ENCODE measurements around the gene IFT74. TPM values are rescaled to one million over a fixed set of nuclear protein-coding genes. Genes with fewer than 3 reads are reported as not detected.

Gene IFT74
- total RNA-seq = 14.6 and 18.0 TPM in 2 replicates
- 9.7 and 12.8 TPM in 2 replicates for polyA plus RNA-seq
- 9.6 and 10.5 TPM in 2 replicates for polyA plus RNA-seq (2012)
- polyA minus RNA-seq (ENCODE audit: low replicate concordance) = 0.20 and 1.9 TPM in 2 replicates

- H3K4me1 ChIP-seq (ENCODE audit: control insufficient read depth, extremely low read depth, insufficient read depth, low read length) = no peaks in the 10 kb centered on the region
- H3K27me3 ChIP-seq (ENCODE audit: control insufficient read depth, insufficient read depth, low read length) = no peaks in the 10 kb centered on the region
- no peaks in the 10 kb centered on the region for H3K36me3 ChIP-seq (ENCODE audit: control insufficient read depth, insufficient read depth, low read length)
- TF ChIP-seq CTCF (conservative IDR thresholded peaks at IDR 0.05 in 1 of 2, IDR thresholded peaks at IDR 0.05 in 1 of 2; ENCODE audit: low read depth in 1 of 2, low read length in 2 of 2) (no peak), EZH2 (IDR thresholded peaks at IDR 0.05; ENCODE audit: low read length, missing control alignments) (no peak)
- H3K27ac ChIP-seq (ENCODE audit: insufficient read depth, low read length) = peak within 1 kb of the TSS; percentile 80
- H2AFZ ChIP-seq (ENCODE audit: low read length) = peak within 1 kb of the TSS; percentile 92
- H3K9me3 ChIP-seq (ENCODE audit: control insufficient read depth, insufficient read depth, low read depth, low read length) = no peaks in the 10 kb centered on the region
- DNase-seq (ENCODE audit: low read depth in 2 of 2) = peak; percentile 97 to 99
- no peaks in the 10 kb centered on the region for H4K20me1 ChIP-seq (ENCODE audit: control insufficient read depth, extremely low read depth, insufficient read depth, low read length)
- peak within 1 kb of the TSS; percentile 42 to 88 (median 78) for H3K4me3 ChIP-seq (replicated peaks in 1 of 4; ENCODE audit: control extremely low read depth in 1 of 4, insufficient read depth in 1 of 4, low read depth in 3 of 4, low read length in 4 of 4)
- peak within 1 kb of the TSS; percentile 83 for H3K9ac ChIP-seq (ENCODE audit: insufficient read depth, low read length)
- no peaks in the 10 kb centered on the region for H3K79me2 ChIP-seq (ENCODE audit: control insufficient read depth, insufficient read depth, low read length)
- H3K4me2 ChIP-seq (ENCODE audit: extremely low read depth, insufficient read depth, low read length) = peak within 1 kb of the TSS; percentile 88
Measured at GRCh38 chr9:26955921-26956859, at the start of gene IFT74. Gene IFT74, plus strand, starts transcription at chr9:26956412. Its CDS starts 5,556 bp downstream, at chr9:26961968.

GRCh38 chr9:26913138-26913668, 43.0 kb upstream of the IFT74 start:
- Histone ChIP-seq H3K9me3 (ENCODE audit: control insufficient read depth, insufficient read depth, low read depth, low read length) (no peaks in the 10 kb centered on the region), H3K4me1 (ENCODE audit: control insufficient read depth, extremely low read depth, insufficient read depth, low read length) (no peaks in the 10 kb centered on the region), H3K9ac (ENCODE audit: insufficient read depth, low read length) (no peak overlapping the region), H3K27ac (ENCODE audit: insufficient read depth, low read length) (no peak overlapping the region), H3K4me3 (replicated peaks in 1 of 4; ENCODE audit: control extremely low read depth in 1 of 4, insufficient read depth in 1 of 4, low read depth in 3 of 4, low read length in 4 of 4) (no peak overlapping the region), H2AFZ (ENCODE audit: low read length) (no peak overlapping the region), H4K20me1 (ENCODE audit: control insufficient read depth, extremely low read depth, insufficient read depth, low read length) (no peaks in the 10 kb centered on the region), H3K79me2 (ENCODE audit: control insufficient read depth, insufficient read depth, low read length) (no peaks in the 10 kb centered on the region), H3K36me3 (ENCODE audit: control insufficient read depth, insufficient read depth, low read length) (peaks cover 8% of the 10 kb centered on the region), H3K4me2 (ENCODE audit: extremely low read depth, insufficient read depth, low read length) (no peak overlapping the region), H3K27me3 (ENCODE audit: control insufficient read depth, insufficient read depth, low read length) (no peaks in the 10 kb centered on the region)
- TF ChIP-seq CTCF (conservative IDR thresholded peaks at IDR 0.05 in 1 of 2, IDR thresholded peaks at IDR 0.05 in 1 of 2; ENCODE audit: low read depth in 1 of 2, low read length in 2 of 2) = no peak
- TF ChIP-seq EZH2 (IDR thresholded peaks at IDR 0.05; ENCODE audit: low read length, missing control alignments) = no peak
- DNase-seq (ENCODE audit: low read depth in 2 of 2) = no peak

- DNase-seq (ENCODE audit: low read depth in 2 of 2) = no peak
Measured at GRCh38 chr9:26919698-26920097, 36.5 kb upstream of the IFT74 start.

More at GRCh38 chr9:26919698-26920097, 36.5 kb upstream of the IFT74 start:
- TF ChIP-seq EZH2 (IDR thresholded peaks at IDR 0.05; ENCODE audit: low read length, missing control alignments) (no peak), CTCF (conservative IDR thresholded peaks at IDR 0.05 in 1 of 2, IDR thresholded peaks at IDR 0.05 in 1 of 2; ENCODE audit: low read depth in 1 of 2, low read length in 2 of 2) (no peak)
- Histone ChIP-seq H2AFZ (ENCODE audit: low read length) (no peak overlapping the region), H3K9me3 (ENCODE audit: control insufficient read depth, insufficient read depth, low read depth, low read length) (no peaks in the 10 kb centered on the region), H3K27me3 (ENCODE audit: control insufficient read depth, insufficient read depth, low read length) (no peaks in the 10 kb centered on the region), H3K27ac (ENCODE audit: insufficient read depth, low read length) (no peak overlapping the region), H3K4me1 (ENCODE audit: control insufficient read depth, extremely low read depth, insufficient read depth, low read length) (no peaks in the 10 kb centered on the region), H3K4me2 (ENCODE audit: extremely low read depth, insufficient read depth, low read length) (no peak overlapping the region), H3K36me3 (ENCODE audit: control insufficient read depth, insufficient read depth, low read length) (peaks cover 10% of the 10 kb centered on the region), H3K4me3 (replicated peaks in 1 of 4; ENCODE audit: control extremely low read depth in 1 of 4, insufficient read depth in 1 of 4, low read depth in 3 of 4, low read length in 4 of 4) (no peak overlapping the region), H4K20me1 (ENCODE audit: control insufficient read depth, extremely low read depth, insufficient read depth, low read length) (no peaks in the 10 kb centered on the region), H3K9ac (ENCODE audit: insufficient read depth, low read length) (no peak overlapping the region), H3K79me2 (ENCODE audit: control insufficient read depth, insufficient read depth, low read length) (no peaks in the 10 kb centered on the region)
